DOHH2 (cell line): Measurements from ENCODE around the gene CAPN15.

Source experiments
- EZH2phosphoT487 ChIP-seq: fragments of 200-600 bp; sonication (generic); IDR thresholded peaks from 2 replicates; pipeline ENCODE4 v1.6.1; 2017; ENCODE audit warnings: borderline replicate concordance, mild to moderate bottlenecking, antibody characterized with exemption, low read length, moderate library complexity, mixed read lengths
- TF ChIP-seq, protein P1 (sequence below): fragments of 200-600 bp; sonication (generic); IDR thresholded peaks from one replicate; pipeline ENCODE4 v1.5.1; 2014; ENCODE audit warnings: antibody characterized with exemption, mild to moderate bottlenecking, low read depth, low read length; ENCODE audit not compliant: poor library complexity, severe bottlenecking

DNA sequence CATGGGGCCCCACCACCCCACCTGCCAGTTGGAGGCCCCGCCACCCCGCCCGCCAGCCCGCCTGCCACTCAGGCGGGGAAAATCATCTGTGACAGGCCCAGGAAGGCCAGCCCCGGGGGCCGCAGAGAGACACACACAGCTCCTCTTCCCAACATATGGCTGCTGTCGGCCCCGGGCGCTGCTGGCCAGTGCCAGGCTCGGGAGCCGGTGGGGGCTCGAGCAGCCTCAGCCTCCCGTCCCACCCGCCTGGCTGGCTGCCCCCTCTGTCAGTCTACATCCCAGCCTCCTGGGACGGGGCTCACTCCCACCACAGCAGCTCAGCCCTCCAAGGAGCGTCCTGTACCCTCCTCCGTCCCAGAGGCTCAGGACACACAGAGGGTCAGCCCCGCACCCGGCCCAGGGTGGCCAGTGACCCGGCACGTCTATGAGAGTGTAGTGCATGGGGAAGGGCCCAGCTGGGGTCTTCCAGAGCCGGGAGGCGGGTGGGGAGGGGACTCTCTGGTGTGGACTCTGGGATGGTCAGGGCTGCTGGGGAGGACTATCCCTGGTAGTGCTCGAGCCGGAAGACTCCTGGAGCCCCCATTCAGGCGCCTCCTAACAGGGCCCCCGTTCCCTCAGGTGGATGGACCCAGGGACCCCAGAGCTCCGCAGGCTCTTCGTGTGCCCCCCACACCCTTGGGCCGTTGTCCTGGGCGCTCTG is 29.1 kb downstream of the CAPN15 start:
- TF ChIP-seq, protein P1, sequence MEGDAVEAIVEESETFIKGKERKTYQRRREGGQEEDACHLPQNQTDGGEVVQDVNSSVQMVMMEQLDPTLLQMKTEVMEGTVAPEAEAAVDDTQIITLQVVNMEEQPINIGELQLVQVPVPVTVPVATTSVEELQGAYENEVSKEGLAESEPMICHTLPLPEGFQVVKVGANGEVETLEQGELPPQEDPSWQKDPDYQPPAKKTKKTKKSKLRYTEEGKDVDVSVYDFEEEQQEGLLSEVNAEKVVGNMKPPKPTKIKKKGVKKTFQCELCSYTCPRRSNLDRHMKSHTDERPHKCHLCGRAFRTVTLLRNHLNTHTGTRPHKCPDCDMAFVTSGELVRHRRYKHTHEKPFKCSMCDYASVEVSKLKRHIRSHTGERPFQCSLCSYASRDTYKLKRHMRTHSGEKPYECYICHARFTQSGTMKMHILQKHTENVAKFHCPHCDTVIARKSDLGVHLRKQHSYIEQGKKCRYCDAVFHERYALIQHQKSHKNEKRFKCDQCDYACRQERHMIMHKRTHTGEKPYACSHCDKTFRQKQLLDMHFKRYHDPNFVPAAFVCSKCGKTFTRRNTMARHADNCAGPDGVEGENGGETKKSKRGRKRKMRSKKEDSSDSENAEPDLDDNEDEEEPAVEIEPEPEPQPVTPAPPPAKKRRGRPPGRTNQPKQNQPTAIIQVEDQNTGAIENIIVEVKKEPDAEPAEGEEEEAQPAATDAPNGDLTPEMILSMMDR = no peak
- no peak for TF ChIP-seq EZH2phosphoT487
